HG03457 (cell line): ENCODE measurements around the gene CDH23.

Experiments used
- ATAC-seq: cut with Tn5 transposase; IDR thresholded peaks from one replicate; pipeline ENCODE4 v1.9.1; 2021; ENCODE audit warnings: moderate number of reproducible peaks; ENCODE audit not compliant: unreplicated experiment

The CDH23 gene

DNA sequence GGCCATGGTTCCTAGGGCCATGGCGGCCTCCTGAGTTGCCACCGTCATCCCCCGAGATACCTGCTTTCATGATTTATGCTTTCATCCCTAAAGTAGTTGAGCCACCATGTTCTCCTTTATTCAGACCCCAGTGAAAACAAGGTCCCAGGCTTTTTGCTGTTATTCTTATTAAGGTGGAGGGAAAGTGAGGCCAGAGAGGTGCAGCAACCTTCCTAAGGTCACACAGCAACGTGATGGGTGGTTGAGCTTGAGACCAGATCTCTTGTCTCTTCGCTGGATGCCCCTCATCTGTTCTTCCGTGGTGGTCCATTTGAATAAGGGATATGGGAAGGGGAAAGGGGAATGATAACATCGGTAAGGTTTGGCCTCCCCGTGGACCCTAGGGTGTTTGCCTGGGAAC lies 180.6 kb downstream of the CDH23 start:
- no peak for ATAC-seq

DNA sequence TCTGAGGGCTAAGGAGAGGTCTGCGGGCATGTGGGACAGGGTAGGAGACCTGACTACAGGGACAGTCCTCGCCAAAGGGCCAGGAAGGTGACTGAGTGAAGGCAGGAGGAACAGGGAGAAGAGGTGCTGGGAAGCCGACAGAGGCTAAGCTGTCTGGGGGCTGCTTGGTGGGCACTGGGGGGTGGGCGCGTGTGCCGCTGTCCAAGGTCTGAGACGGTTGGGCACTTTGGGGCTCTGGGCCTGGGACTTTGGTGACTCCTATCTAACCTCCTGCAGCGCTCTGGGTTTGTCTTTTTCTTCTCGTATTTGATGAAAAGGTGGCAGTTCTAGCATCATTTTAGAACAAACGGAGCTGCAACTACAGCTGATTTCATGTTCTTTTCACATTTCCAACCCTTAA lies 181.3 kb downstream of the CDH23 start:
- no peak for ATAC-seq

DNA sequence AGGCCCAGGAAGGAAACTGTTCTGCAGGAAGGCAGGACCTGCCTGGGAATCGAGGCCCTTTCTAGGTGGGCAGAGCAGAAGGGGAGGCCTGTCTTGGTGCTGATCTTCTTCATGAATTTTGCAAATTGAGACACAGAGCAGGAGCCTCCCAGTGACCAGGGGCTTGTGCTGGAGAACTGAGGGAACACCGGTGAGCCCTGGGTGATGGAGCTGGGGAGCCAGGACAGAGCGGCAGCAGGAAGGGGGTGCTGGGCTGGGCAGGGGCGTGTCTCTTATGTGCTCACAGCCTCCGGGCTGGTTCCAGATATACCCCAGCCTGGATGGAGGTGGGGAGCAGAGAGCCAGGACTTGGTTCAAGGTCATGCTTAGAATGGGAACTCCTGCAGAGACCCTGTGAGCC lies 182.9 kb downstream of the CDH23 start:
- ATAC-seq: no peak

DNA sequence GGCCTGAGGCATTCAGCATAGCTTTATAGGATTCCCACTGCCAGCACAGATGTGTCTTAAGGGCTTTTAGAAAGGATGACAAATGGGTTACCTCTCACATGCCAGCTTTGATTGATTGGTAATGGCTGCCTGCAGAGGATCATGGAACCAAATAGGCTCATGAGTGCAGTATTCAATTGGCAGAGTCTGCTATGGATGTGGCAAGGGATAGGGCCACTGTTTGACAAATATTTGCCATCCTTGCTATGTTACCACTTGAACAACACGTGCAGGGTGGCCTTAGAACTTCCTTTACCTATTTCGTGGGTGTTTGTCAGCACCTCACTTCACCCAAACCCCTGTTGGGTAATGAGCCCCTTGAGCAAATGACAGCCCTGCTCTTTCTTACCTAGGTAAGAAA lies 183.7 kb downstream of the CDH23 start:
- ATAC-seq: no peak

DNA sequence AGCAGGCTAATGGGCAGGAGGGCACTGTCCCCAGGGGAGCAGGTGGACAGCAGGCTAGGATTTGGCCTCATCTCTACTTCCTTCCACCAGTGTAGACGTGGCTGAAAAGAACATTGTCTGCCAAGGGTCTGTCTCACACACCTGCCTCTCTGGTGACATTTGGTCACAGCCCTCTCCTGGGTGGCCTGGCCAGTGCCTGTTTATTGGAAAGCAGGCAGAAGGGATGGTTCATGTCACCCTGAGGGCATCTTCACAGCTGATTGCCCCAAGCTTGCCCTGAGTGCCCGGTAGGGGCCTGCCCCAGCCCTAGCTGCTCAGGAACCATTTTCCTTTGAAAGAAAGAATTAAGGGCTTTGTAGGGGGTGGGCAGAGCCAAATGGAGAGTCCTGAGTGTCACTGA lies 184.2 kb downstream of the CDH23 start:
- no peak for ATAC-seq

DNA sequence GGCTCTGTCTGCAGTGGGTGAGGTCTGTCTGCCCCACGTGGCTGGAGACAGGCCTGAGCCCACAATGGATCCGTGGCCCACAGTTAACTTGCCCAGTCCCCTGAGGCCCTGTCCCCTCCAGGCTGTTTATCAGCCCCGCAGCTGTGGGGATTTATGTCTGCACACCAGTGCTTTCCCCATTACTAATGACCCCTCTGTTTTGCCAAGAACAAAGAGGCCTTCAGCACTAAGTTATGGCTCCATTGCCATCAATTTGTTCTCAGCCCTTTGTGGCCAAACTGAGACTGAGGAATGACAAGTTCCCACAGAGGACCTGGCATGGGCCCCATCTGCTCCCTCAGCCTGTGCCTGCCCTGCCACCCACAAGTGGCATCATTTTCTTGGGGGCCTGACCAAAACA lies 184.7 kb downstream of the CDH23 start:
- ATAC-seq: no peak

DNA sequence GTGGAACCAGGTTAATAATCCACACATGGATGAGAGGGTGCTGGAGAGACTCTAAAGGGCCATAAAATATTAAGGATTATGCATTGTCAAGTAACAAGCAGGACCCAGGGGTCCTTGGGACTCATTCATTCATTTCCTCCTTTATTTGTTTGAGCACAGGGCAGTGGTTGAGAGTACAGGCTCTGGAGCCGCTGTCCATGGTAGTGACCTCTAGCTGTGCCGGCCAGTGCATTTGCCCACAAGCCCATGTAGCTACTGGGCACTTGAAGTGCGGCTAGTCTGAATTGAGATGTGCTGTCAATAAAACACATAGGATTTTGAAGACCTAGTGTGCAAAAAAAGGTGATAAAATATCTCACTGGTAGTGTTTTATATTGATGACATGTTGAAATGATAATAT lies 185.3 kb downstream of the CDH23 start:
- no peak for ATAC-seq

DNA sequence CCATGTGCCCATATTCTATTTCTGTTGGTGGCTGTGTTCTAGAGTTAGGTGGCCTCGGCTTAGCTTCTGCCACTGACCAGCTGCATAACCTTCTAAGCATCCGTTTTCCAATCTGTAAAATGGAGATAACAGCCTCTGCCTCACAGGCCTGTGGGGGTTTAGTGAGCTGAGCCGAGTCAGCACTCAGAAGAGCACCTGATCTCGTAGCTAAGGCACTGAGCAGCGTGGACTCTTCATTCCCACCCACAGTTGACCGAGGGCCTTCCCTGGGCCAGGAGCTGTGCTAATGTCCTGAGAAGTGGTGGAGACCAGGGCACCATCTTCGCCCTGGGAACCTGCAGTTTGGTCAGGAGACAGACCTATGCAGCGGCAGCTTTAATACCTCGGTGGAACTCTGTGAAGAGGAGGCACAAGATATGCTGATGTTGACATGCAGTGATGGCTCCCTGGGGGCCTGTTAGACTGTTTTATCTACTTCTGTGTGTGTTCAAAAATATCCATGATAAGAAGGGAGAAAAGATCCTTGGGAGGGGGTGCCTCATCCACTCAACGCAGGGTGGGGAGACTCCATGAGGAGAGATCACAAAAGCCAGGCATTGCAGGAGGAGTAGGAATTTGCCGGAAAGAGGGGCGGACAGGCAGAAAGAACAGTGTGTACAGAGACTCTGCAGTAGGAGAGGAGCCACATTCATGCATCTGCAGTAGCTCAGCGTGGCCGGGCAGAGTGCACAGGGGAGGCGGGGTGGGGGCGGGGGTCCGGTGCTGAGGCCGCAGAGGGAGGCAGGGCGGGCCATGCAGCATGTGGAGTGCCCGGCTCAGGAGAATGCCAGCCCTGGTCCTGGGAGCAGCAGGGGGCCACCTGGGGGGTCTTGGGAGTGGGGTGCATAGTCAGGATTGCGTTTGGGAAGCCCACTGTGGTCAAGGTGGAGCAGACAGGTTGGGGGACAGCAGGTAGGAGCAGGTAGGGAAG lies 186.1 kb downstream of the CDH23 start:
- ATAC-seq: no peak

DNA sequence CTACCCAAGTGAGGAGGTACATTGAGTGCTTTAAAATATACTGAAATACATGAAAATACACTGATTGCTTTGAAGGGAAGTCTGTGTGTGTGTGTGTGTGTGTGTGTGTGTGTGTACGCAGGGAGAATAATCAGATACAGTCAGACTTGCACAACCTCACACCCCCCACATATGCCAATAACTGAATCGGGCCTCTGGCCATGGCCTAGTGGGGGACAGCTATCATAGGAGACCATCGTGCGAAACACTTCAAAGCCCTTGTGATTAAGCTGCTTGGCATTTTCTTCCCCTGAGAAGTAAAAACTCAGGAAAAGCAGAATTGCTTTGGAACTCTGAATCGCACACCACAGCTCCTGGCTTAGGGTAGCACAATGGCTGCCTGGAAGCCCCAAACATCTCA lies 187.7 kb downstream of the CDH23 start:
- no peak for ATAC-seq

DNA sequence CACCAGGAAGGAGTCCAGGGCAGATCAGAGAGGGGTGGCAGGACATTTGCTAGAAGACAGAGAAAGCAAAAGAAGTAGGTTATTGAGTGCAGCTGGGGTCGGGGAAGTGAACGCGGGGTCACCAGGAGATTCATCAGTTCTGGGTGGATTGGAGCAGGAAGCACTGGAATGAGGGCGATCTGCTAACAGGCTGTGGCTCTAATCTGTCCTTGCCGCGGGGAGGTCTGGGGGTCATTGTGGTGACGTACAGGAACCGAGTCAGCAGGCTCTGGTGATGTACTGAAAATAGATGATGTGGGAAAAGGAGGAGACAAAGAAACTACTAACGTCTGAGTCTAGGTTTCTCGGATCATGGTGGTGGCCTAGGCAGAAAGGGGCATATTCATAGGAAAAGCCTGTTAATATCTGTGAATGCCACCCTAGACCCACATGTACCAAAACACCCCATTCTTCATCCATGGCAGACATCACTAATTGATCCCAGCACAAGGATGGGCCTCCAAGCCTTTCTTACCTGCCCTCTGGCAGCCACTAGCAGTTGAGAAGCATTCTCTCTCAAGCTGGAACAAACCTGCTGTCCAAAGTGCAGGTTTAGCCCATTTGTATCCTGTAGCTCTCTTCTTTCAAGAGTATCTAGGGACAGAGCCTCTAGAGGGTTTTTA lies 188.3 kb downstream of the CDH23 start:
- no peak for ATAC-seq

DNA sequence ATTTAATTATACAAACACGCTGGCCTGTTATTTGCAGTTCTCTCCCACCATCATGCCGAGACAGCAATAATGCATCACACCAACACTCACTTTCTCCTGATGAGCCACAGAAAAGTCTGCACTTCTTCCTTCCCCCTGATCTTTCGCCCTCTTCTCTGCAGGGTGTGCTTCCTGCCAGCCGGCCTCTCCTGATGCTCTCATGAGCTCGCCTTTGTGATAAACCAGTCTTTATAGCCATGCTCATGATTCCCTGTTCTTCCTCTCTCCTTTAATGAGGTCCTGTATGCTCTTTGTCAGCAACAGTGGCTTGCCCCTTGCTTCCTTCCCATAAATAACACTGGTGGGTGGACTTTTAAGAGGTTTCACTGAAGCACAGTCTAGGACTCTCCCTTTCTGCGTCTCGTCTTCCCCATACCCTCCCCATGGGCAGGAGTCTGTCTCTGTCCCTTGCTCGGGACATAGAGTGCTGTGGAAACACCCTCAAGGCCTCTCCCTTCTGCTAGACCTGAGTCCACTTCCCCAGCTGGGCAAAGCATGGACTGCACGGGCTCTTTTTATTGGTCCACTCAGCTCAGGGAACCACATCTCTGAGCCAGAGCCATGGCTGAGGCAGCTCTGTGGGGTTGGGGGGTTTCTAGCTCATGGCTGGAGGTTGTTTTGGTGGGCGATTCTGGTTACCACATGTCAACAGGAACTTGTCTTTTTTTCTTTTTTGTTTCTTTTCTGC lies 189.0 kb downstream of the CDH23 start:
- ATAC-seq: no peak

DNA sequence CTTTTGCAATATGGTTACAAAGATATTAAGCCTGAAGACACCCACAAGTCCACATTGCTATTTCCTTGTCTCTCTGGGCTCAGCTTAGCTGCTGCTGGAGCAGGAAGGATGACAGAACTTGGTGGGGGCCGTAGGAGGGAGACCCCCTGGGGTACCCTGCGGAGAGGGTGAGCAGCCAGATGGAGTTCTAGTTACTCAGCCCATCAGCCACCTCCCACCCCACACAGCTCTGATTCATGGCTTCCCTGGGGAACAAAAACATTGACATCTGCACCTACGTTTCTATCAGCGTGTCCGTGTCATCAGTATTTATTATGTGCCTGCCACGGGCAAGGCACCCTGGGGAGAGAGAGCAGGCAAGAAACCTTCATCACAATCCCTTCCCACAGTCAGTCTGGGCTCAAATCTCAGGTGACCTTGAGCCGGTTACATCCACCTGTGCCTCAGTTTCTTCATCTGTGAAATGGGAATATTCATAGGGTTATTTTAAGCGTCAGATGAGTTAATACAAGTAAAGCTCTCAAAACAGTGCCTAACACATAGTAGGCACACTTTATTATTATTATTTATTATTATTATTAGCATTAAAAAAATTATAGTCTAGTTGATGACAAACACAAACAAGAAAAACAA lies 191.3 kb downstream of the CDH23 start:
- no peak for ATAC-seq

DNA sequence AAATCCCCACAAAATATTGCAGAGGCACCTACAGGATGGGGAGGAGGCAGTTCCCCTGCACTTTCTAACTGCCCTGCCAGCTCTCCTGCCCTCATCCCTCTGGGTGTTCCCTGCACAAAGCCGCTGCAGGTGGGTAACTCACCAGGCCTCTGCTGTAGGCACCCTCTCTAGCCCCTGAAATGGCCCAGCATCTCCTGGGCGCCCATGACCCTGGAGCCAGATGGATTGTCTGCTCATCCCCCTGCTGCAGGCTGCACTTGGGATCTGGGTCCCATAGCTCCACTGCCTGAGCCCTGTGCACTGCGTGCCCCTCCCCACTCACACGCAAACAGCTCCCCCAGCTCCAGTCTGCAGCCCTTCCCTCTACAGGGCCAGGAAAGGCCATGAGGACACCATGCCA lies 192.0 kb downstream of the CDH23 start:
- ATAC-seq: no peak

DNA sequence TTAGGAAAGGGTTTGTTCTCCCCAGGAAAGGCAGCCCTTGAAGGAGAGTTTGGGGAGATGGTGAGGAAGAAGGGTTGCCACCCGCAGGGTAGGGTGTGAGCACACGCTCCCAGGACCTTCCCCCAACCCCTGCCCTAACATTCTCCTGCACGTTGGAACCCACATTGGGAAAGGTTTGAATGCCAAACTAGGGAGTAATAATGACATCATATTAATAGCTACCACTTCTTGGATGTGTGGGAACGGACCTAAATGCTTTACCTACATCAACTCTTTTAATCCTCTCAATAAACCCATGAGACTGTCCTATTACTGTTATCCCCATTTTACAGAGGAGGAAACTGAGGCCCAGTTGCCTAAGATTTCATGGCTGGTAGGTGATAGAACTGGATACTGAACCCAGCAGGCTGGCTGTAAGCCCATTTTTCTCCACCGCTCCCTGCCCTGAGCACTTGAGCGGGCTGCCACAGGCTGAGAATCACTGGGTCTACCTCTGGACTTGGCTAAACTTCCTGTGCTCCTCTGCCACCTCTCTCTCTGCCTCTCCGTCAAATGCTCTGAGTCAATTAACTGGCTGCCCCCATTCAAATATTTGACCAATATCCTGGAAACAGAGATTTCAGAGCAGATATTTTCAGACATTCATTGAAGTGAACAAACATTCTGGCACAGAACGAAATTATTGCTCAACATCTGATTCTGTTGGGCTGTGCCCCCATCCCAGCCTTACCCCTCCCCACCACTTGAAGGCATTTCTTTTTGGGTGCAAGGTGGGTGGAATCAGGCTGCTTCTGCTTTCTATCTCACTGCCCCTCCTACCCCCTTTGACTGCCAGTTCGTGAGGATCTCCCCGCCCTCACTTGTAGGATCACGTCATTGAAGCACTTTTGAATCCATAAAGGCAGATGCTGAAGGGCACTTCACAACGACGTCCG lies 193.2 kb downstream of the CDH23 start:
- no peak for ATAC-seq

DNA sequence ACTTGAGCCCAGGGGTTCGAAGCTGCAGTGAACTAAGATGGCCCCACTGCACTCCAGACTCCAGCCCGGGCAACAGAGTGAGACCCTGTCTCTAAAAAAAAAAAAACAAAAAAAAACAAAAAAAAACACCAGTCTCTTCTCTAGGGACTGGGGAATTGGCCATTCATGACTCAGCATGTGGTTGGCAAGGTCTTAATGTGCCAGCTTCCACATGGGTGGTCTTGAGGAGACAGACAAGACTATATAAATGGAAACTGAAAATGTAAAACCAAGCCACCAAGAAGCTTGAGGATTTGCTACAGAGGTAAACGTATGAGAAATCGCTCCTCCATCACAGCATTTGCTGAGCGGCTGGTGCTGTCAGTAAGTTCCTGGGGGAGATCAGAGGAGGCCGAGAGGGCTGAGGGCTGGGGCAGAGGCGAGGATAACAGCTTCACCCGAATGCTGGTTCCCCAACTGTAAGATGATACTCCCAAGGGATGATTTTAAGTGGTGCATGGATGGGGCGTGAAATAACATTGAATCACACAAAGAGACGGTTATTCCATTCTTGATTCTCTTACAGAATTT lies 194.1 kb downstream of the CDH23 start:
- ATAC-seq: no peak

DNA sequence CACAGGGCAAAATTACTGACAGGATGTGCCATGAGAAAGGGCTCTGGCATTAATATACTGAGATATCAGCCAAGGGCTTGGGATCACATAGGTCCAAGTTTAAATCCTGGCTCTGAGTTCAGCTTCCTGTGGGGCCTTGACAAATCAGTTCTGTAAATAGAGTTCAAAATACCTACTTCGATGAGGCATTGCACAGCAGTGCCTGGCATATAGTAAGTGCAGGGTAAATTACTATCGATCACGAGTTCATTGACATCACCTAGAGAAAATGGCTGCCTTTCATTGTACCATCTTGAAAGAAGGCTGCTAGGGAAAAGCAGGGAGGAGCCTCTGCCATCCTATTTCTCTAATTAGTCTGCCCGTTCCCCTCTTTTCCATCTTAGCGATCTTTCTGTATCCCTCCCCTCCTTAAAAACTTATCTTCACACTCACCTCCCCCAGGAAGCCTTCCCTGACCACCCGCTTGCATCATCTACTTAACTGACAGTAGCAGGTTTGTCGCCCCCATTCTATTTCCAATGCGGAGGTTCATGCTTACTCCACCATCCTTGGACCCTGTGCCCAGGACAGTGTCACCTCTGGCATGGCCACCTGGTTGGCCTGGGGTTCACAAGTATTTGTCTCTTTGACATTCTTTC lies 198.3 kb downstream of the CDH23 start:
- ATAC-seq: no peak

DNA sequence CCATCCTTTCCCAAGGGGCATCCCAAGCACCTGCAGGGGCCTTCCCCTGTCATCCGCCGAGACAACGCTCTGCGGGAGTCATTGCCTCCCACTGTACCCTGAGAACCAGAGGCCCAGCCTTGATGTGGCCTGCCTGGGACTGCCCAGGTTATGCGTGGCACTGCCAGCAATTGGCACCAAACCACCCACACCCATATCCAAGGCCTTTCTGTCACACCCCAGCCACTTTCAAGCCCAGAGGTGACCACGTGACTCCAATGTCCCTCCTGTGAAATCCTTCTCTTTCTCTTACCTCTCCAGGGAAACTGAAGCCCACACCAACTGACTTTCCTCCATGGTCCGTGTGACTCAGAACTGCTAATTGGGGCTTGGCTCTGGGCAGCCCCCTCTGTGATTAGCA lies 198.9 kb downstream of the CDH23 start:
- ATAC-seq: no peak

DNA sequence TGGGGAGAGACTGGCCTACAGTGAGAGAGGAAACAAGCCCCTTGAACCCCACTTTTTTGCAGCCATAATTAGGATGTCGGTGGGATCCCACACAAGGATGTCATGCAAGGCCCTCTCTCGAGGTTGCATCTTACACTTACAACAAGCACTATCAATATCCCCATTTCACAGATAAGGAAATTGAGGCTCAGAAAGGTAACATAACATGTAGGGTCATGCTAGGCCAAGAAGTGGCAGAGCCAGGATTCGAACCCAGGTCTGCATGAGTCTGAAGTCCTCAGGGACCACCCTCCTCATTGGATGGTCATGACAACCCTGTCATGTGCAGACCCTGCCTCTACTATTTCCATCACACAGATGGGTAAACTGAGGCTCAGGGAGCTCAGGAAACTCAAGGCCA lies 199.4 kb downstream of the CDH23 start:
- no peak for ATAC-seq

DNA sequence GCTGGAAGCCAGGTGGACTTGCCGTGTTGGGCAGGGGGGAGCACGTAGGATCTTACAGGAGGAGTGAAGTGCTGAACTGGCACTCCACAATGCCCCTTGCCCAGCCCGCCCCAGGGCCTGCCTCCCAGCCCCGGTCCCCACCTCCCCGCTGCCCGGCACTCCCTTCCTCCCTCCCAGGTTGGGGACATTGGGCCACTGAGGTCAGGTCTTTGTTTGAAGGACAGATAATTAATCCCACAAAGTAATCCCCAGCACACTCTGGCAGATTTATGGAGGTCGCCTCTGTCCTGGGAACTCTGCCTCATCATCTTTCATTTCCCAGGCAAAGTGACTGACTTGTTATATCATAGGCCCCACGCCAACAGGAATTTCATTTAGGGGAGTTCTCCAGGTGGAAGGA lies 200.0 kb downstream of the CDH23 start:
- no peak for ATAC-seq
